Measurements from ENCODE around the gene NFYB. TPM values are rescaled to one million over a fixed set of nuclear protein-coding genes. Genes with fewer than 3 reads are reported as not detected.

The NFYB gene
- total RNA-seq, 1 experiment from 2014 or later = 36.7 TPM

- DNase-seq = no peak
- Histone ChIP-seq H3F3A (ENCODE audit: insufficient read depth, low read depth) (peaks cover 17% of the 10 kb centered on the region; the same call in 1 of the 2 replicates), H3K27ac (no peak overlapping the region), H3K79me2 (ENCODE audit: low read depth) (peaks cover 32% of the 10 kb centered on the region), H3K27me3 (ENCODE audit: insufficient read depth, low read depth) (no peaks in the 10 kb centered on the region), H3K9me2 (ENCODE audit: insufficient read depth) (no peaks in the 10 kb centered on the region), H3K4me3 (no peak overlapping the region), H3K9me3 (ENCODE audit: insufficient read depth, low read depth) (no peaks in the 10 kb centered on the region), H4K20me1 (ENCODE audit: insufficient read depth) (no peaks in the 10 kb centered on the region), H3K36me3 (ENCODE audit: low read depth) (peaks cover 25% of the 10 kb centered on the region; the same call in 1 of the 2 replicates), H3K4me2 (no peak overlapping the region), H2AFZ (no peak overlapping the region), H3K4me1 (replicated peaks; ENCODE audit: insufficient read depth) (peaks cover 15% of the 10 kb centered on the region)
- CTCF ChIA-PET = no interaction called here
- TF ChIP-seq CTCF (conservative IDR thresholded peaks at IDR 0.05) = no peak
- TF ChIP-seq EZH2 (IDR thresholded peaks at IDR 0.05; ENCODE audit: low read depth) = no peak
- BruUV-seq (replicated peaks) = no TSS peak
- intact Hi-C loops (cut with micrococcal nuclease; ENCODE audit: unreplicated experiment) = loop anchor here (10.0 kb wide), 1 partner anchor 183 kb away; no protein-coding TSS in a partner anchor
- POLR2A ChIA-PET (ENCODE audit: unreplicated experiment) = interaction anchor here (0.5 kb wide), 1 partner anchor 47 kb away, joined by 5 read pairs; no protein-coding TSS in a partner anchor
Measured at GRCh38 chr12:104131609-104132008, 6.4 kb downstream of the NFYB start.

GRCh38 chr12:104130760-104131159, 7.2 kb downstream of the NFYB start:
- H3K27me3 ChIP-seq (ENCODE audit: insufficient read depth, low read depth) = no peaks in the 10 kb centered on the region
- H3K4me2 ChIP-seq = no peak overlapping the region
- H3F3A ChIP-seq (ENCODE audit: insufficient read depth, low read depth) = peaks cover 22% of the 10 kb centered on the region
- H3K36me3 ChIP-seq (ENCODE audit: low read depth) = peaks cover 25% of the 10 kb centered on the region; the same call in 1 of the 2 replicates
- no peaks in the 10 kb centered on the region for H3K9me3 ChIP-seq (ENCODE audit: insufficient read depth, low read depth)
- H3K27ac ChIP-seq = no peak overlapping the region
- H3K9me2 ChIP-seq (ENCODE audit: insufficient read depth) = no peaks in the 10 kb centered on the region
- no peak for DNase-seq
- no TSS peak for BruUV-seq (replicated peaks)
- intact Hi-C loops (cut with micrococcal nuclease; ENCODE audit: unreplicated experiment) = loop anchor here (10.0 kb wide), 1 partner anchor 184 kb away; no protein-coding TSS in a partner anchor
- ChIA-PET CTCF (no interaction called here), POLR2A (ENCODE audit: unreplicated experiment) (no interaction called here)
- no peak overlapping the region for H2AFZ ChIP-seq
- no peaks in the 10 kb centered on the region for H4K20me1 ChIP-seq (ENCODE audit: insufficient read depth)
- peaks cover 7% of the 10 kb centered on the region for H3K4me1 ChIP-seq (replicated peaks; ENCODE audit: insufficient read depth)
- TF ChIP-seq EZH2 (IDR thresholded peaks at IDR 0.05; ENCODE audit: low read depth) (no peak), CTCF (conservative IDR thresholded peaks at IDR 0.05) (no peak)
- no peak overlapping the region for H3K4me3 ChIP-seq
- H3K79me2 ChIP-seq (ENCODE audit: low read depth) = peaks cover 23% of the 10 kb centered on the region

GRCh38 chr12:104126548-104126947, 11.5 kb downstream of the NFYB start:
- peaks cover 12% of the 10 kb centered on the region for H3K4me1 ChIP-seq (replicated peaks; ENCODE audit: insufficient read depth)
- no peaks in the 10 kb centered on the region for H3K9me2 ChIP-seq (ENCODE audit: insufficient read depth)
- peaks cover 4% of the 10 kb centered on the region; the same call in 1 of the 2 replicates for H3K79me2 ChIP-seq (ENCODE audit: low read depth)
- BruUV-seq (replicated peaks) = no TSS peak
- H4K20me1 ChIP-seq (ENCODE audit: insufficient read depth) = no peaks in the 10 kb centered on the region
- TF ChIP-seq EZH2 (IDR thresholded peaks at IDR 0.05; ENCODE audit: low read depth) (no peak), CTCF (conservative IDR thresholded peaks at IDR 0.05) (no peak)
- no peak overlapping the region for H3K4me2 ChIP-seq
- ChIA-PET CTCF (no interaction called here), POLR2A (ENCODE audit: unreplicated experiment) (interaction anchor here (0.8 kb wide), 1 partner anchor 12 kb away, joined by 6 read pairs; the partner anchor contains the start of gene NFYB)
- no peaks in the 10 kb centered on the region for H3K27me3 ChIP-seq (ENCODE audit: insufficient read depth, low read depth)
- no peak overlapping the region for H2AFZ ChIP-seq
- no peak for DNase-seq
- H3K27ac ChIP-seq = no peak overlapping the region
- H3F3A ChIP-seq (ENCODE audit: insufficient read depth, low read depth) = peaks cover 24% of the 10 kb centered on the region
- no peaks in the 10 kb centered on the region for H3K9me3 ChIP-seq (ENCODE audit: insufficient read depth, low read depth)
- intact Hi-C loops (cut with micrococcal nuclease; ENCODE audit: unreplicated experiment) = loop anchor here (10.0 kb wide), 1 partner anchor 352 kb away; no protein-coding TSS in a partner anchor
- no peak overlapping the region for H3K4me3 ChIP-seq
- H3K36me3 ChIP-seq (ENCODE audit: low read depth) = peaks cover 24% of the 10 kb centered on the region

Measured in PC-9 (cell line).